Liver (tissue), 9 donors: Measurements from ENCODE around the gene TP63. TPM values are rescaled to one million over a fixed set of nuclear protein-coding genes. Genes with fewer than 3 reads are reported as not detected.

Source experiments
- DNase-seq: peaks from one replicate; pipeline ENCODE4 v3.0.0-alpha.2; 2017; ENCODE audit warnings: low spot score
- H3K27ac ChIP-seq, 2 donors: one replicate each; pipeline ENCODE4 v1.7.0; 2013; ENCODE audit warnings: inconsistent platforms in 2 of 2, low read length in 2 of 2, control low read depth in 1 of 2, low read depth in 1 of 2, mild to moderate bottlenecking in 1 of 2
- H3K27me3 ChIP-seq, 4 donors: one replicate each; pipeline versions ENCODE4 v1.6.1 to v1.7.0; 2013; ENCODE audit warnings: low read length in 3 of 4, inconsistent platforms in 1 of 4, mild to moderate bottlenecking in 1 of 4, moderate library complexity in 1 of 4; ENCODE audit not compliant: control insufficient read depth in 4 of 4, insufficient read depth in 4 of 4
- H3K36me3 ChIP-seq, 4 donors: one replicate each; pipeline versions ENCODE4 v1.6.1 to v1.7.0; 2013; ENCODE audit warnings: low read length in 3 of 4, mild to moderate bottlenecking in 3 of 4, low read depth in 1 of 4, moderate library complexity in 1 of 4; ENCODE audit not compliant: control insufficient read depth in 4 of 4, insufficient read depth in 3 of 4
- H3K4me1 ChIP-seq, 4 donors: one replicate each; pipeline versions ENCODE4 v1.6.1 to v1.7.0; 2013; ENCODE audit warnings: low read length in 3 of 4, mild to moderate bottlenecking in 3 of 4, moderate library complexity in 1 of 4; ENCODE audit not compliant: control insufficient read depth in 4 of 4, insufficient read depth in 4 of 4
- H3K4me3 ChIP-seq, 3 donors: one replicate each; pipeline versions ENCODE4 v1.6.1 to v1.7.0; 2013; ENCODE audit warnings: low read length in 3 of 3, control low read depth in 1 of 3, low read depth in 1 of 3, mild to moderate bottlenecking in 1 of 3
- H3K9ac ChIP-seq, 2 donors: one replicate each; pipeline ENCODE4 v1.7.0; 2013; ENCODE audit warnings: low read length in 2 of 2, mild to moderate bottlenecking in 2 of 2, moderate library complexity in 2 of 2, control low read depth in 1 of 2, low read depth in 1 of 2
- H3K9me3 ChIP-seq, 4 donors: one replicate each; pipeline versions ENCODE4 v1.6.1 to v1.7.0; 2013; ENCODE audit warnings: low read length in 3 of 4; ENCODE audit not compliant: control insufficient read depth in 4 of 4
- ATF3 ChIP-seq: IDR thresholded peaks from 2 replicates; pipeline ENCODE4 v1.6.1; 2016; ENCODE audit warnings: antibody characterized with exemption
- EGR1 ChIP-seq, 2 donors: IDR thresholded peaks; 2 replicates each; pipeline ENCODE4 v1.6.1; 2016 to 2018; ENCODE audit warnings: antibody characterized with exemption in 2 of 2, low read depth in 2 of 2
- FOXA1 ChIP-seq: IDR thresholded peaks from 2 replicates; pipeline ENCODE4 v1.6.1; 2016; ENCODE audit warnings: antibody characterized with exemption
- GABPA ChIP-seq, 2 donors: IDR thresholded peaks in 1 of 2; conservative IDR thresholded peaks in 1 of 2; 2 replicates each; pipeline ENCODE4 v1.6.1; 2016; ENCODE audit warnings: antibody characterized with exemption in 2 of 2, mild to moderate bottlenecking in 1 of 2, moderate library complexity in 1 of 2
- HNF4A ChIP-seq, 2 donors: conservative IDR thresholded peaks; 2 replicates each; pipeline ENCODE4 v1.6.1; 2016; ENCODE audit warnings: antibody characterized with exemption in 2 of 2, mild to moderate bottlenecking in 2 of 2
- HNF4G ChIP-seq: IDR thresholded peaks from 2 replicates; pipeline ENCODE4 v1.6.1; 2016; ENCODE audit warnings: antibody characterized with exemption
- MAX ChIP-seq: IDR thresholded peaks from 2 replicates; pipeline ENCODE4 v1.6.1; 2016; ENCODE audit warnings: antibody characterized with exemption
- NR2F2 ChIP-seq: IDR thresholded peaks from 2 replicates; pipeline ENCODE4 v1.6.1; 2016; ENCODE audit warnings: antibody characterized with exemption
- RAD21 ChIP-seq, 2 donors: IDR thresholded peaks; 2 replicates each; pipeline ENCODE4 v1.6.1; 2016; ENCODE audit warnings: antibody characterized with exemption in 2 of 2, mild to moderate bottlenecking in 2 of 2
- SP1 ChIP-seq: IDR thresholded peaks from 2 replicates; pipeline ENCODE4 v1.6.1; 2018; ENCODE audit warnings: antibody characterized with exemption, mild to moderate bottlenecking
- YY1 ChIP-seq: IDR thresholded peaks from 2 replicates; pipeline ENCODE4 v1.6.1; 2016; ENCODE audit warnings: antibody characterized with exemption, mild to moderate bottlenecking
- ZBTB33 ChIP-seq: IDR thresholded peaks from 2 replicates; pipeline ENCODE4 v1.6.1; 2016; ENCODE audit warnings: antibody characterized with exemption
- WGBS: extraction: QIAGEN DNeasy Blood & Tissue Kit; methylation state at CpG from one replicate; pipeline ENCODE4 v1.1.7; 2013; 5-methylcytosine and 5-hydroxymethylcytosine counted together
- polyA plus RNA-seq, 2 donors: library from polyadenylated mRNA; stranded (reverse) in 1 of 2; unstranded in 1 of 2; fragments of 200-250 nt in 1 of 2; fragments of >200 nt in 1 of 2; fragmentation: Nextera tagmentation in 1 of 2; extraction: Ambion mirVana in 1 of 2; gene quantifications; one replicate each; pipeline versions ENCODE4 v1.2.1 to v1.2.3, GENCODE V29; 2013 to 2015
- total RNA-seq, 2 donors: library from RNA; depleted of rRNA; stranded (reverse); fragments of >200 nt; gene quantifications; one replicate each; pipeline ENCODE4 v1.2.3, GENCODE V29; 2014
- TF ChIP-seq, protein P1 (sequence below): IDR thresholded peaks from 2 replicates; pipeline ENCODE4 v1.6.1; 2016; ENCODE audit warnings: antibody characterized with exemption, mild to moderate bottlenecking
- TF ChIP-seq, protein P2 (sequence below): fragments of 150-350 bp; IDR thresholded peaks from 2 replicates; pipeline ENCODE4 v1.5.1; 2017; ENCODE audit warnings: improper control_type of control experiment, low read depth, low read length; ENCODE audit not compliant: missing input control
- donor health status: healthy.
- donor health status: healthy.
- donor health status: healthy.
- donor health status: healthy.
- donor health status: healthy.

Gene TP63
- total RNA-seq = under 1 TPM; under 0.01 to 0.08 TPM
- under 1 TPM in 1 of 2 donors, not detected in 1; 0.05 TPM for polyA plus RNA-seq

DNA sequence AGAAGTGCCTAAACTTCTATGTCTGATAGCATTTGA, at the start of gene TP63:
TP63 (plus strand) TSS at position 17 of the 36 bp plus-strand sequence. CDS start 127 bp downstream, outside the sequence.
- Histone ChIP-seq H3K4me3 (no peak within 1 kb of the TSS), H3K36me3 (no peaks in the 10 kb centered on the region), H3K27ac (no peak within 1 kb of the TSS)

DNA sequence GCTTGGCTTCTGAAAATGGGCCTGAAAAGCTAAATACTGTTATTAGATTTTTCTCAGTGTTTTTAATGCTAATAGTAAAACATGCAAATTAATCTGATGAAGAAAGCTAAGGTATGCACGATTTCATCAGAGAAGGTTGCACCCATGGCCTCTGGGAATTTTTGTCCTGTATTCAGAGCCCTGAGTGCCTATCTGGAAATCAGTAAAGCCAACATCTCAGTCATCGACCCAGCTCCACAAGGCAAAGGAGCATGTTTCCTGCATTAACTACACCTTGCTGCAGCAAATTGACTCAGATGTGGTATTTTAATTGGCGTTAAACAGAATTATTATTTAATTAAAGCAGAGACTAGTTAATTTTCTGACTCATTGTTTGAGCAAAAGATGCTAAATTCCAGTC, 49.0 kb upstream of the TP63 start:
- DNase-seq = no peak
- WGBS = 84% methylated on average over 3 of the region's 3 CpGs
- H3K4me1 ChIP-seq = peaks cover 0 to 4% (median 0%) of the 10 kb centered on the region in 4 donors
- no peaks in the 10 kb centered on the region for H3K9me3 ChIP-seq
- H3K27me3 ChIP-seq = no peaks in the 10 kb centered on the region
- TF ChIP-seq, protein P1, sequence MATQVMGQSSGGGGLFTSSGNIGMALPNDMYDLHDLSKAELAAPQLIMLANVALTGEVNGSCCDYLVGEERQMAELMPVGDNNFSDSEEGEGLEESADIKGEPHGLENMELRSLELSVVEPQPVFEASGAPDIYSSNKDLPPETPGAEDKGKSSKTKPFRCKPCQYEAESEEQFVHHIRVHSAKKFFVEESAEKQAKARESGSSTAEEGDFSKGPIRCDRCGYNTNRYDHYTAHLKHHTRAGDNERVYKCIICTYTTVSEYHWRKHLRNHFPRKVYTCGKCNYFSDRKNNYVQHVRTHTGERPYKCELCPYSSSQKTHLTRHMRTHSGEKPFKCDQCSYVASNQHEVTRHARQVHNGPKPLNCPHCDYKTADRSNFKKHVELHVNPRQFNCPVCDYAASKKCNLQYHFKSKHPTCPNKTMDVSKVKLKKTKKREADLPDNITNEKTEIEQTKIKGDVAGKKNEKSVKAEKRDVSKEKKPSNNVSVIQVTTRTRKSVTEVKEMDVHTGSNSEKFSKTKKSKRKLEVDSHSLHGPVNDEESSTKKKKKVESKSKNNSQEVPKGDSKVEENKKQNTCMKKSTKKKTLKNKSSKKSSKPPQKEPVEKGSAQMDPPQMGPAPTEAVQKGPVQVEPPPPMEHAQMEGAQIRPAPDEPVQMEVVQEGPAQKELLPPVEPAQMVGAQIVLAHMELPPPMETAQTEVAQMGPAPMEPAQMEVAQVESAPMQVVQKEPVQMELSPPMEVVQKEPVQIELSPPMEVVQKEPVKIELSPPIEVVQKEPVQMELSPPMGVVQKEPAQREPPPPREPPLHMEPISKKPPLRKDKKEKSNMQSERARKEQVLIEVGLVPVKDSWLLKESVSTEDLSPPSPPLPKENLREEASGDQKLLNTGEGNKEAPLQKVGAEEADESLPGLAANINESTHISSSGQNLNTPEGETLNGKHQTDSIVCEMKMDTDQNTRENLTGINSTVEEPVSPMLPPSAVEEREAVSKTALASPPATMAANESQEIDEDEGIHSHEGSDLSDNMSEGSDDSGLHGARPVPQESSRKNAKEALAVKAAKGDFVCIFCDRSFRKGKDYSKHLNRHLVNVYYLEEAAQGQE = no peak
- TF ChIP-seq EGR1 (IDR thresholded peaks at IDR 0.05; ENCODE audit: low read depth in 2 of 2) (no peak), HNF4A (conservative IDR thresholded peaks at IDR 0.05) (no peak), MAX (no peak)
- TF ChIP-seq, protein P2, sequence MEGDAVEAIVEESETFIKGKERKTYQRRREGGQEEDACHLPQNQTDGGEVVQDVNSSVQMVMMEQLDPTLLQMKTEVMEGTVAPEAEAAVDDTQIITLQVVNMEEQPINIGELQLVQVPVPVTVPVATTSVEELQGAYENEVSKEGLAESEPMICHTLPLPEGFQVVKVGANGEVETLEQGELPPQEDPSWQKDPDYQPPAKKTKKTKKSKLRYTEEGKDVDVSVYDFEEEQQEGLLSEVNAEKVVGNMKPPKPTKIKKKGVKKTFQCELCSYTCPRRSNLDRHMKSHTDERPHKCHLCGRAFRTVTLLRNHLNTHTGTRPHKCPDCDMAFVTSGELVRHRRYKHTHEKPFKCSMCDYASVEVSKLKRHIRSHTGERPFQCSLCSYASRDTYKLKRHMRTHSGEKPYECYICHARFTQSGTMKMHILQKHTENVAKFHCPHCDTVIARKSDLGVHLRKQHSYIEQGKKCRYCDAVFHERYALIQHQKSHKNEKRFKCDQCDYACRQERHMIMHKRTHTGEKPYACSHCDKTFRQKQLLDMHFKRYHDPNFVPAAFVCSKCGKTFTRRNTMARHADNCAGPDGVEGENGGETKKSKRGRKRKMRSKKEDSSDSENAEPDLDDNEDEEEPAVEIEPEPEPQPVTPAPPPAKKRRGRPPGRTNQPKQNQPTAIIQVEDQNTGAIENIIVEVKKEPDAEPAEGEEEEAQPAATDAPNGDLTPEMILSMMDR = no peak
- H3K27ac ChIP-seq = no peak overlapping the region
- no peak overlapping the region for H3K4me3 ChIP-seq
- H3K9ac ChIP-seq = no peak overlapping the region
- H3K36me3 ChIP-seq = no peaks in the 10 kb centered on the region

More for the DNA sequence above, at the start of gene TP63:
- Histone ChIP-seq H3K9ac (no peak within 1 kb of the TSS), H3K9me3 (no peaks in the 10 kb centered on the region), H3K27me3 (no peaks in the 10 kb centered on the region), H3K4me1 (peaks cover 2 to 12% (median 11%) of the 10 kb centered on the region in 4 donors)
- DNase-seq = no peak
- TF ChIP-seq HNF4G = no peak
- TF ChIP-seq FOXA1 = no peak
- no peak for TF ChIP-seq ATF3
- TF ChIP-seq SP1 = no peak
- no peak for TF ChIP-seq EGR1 (IDR thresholded peaks at IDR 0.05; ENCODE audit: low read depth in 2 of 2)
- no peak for TF ChIP-seq ZBTB33
- TF ChIP-seq, protein P2 = no peak
- TF ChIP-seq RAD21 (IDR thresholded peaks at IDR 0.05) = no peak
- TF ChIP-seq YY1 = no peak
- no peak for TF ChIP-seq NR2F2
- TF ChIP-seq, protein P1 = no peak
- no peak for TF ChIP-seq GABPA (IDR thresholded peaks at IDR 0.05 in 1 of 2, conservative IDR thresholded peaks at IDR 0.05 in 1 of 2)
- TF ChIP-seq HNF4A (conservative IDR thresholded peaks at IDR 0.05) = no peak
